CD4-positive, alpha-beta T cell treated with Interleukin-2 at 100 ng/mL for 4 hours (primary cell): ENCODE data around the gene LRRC25.
"Not testable (repeated sequence)": the region's sequence is repeated elsewhere in the genome, so short reads cannot be mapped to it uniquely, and the experiment has no call there.

Experiments
- DNase-seq: peaks from one replicate; pipeline ENCODE4 v3.0.0-alpha.2; 2020; ENCODE audit warnings: low spot score

LRRC25 gene

DNA sequence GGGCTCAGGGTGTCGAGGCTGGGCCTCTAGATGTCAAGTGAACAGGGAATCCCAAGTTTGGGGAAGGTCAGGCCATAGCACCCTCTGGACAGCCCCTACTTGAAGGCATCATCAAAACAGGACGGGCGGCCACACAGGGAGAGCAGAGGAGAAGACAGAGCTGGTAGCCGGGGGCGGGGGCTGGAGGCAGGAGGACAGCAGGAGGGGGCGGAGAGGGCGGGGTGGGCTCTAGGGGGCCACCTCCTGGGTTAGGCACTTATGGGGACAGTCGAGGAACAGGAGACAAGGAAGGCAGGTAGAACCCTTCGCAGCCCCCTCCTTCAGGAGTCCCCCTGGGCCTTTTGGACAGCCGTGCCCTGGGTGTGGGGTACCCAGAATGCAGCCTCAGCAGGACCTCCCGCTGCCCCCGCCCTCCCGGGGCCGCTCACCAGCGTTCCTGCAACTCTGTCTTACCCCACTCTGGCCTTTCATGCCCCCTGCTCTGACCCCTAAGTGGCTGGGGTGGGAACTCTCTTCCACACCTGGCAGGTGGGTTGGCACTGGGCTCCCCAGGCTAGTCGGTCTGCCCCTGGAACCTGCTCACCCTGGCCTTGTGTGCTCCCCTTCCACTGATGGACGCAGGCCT lies 27.6 kb upstream of the LRRC25 start:
- DNase-seq, result no peak

DNA sequence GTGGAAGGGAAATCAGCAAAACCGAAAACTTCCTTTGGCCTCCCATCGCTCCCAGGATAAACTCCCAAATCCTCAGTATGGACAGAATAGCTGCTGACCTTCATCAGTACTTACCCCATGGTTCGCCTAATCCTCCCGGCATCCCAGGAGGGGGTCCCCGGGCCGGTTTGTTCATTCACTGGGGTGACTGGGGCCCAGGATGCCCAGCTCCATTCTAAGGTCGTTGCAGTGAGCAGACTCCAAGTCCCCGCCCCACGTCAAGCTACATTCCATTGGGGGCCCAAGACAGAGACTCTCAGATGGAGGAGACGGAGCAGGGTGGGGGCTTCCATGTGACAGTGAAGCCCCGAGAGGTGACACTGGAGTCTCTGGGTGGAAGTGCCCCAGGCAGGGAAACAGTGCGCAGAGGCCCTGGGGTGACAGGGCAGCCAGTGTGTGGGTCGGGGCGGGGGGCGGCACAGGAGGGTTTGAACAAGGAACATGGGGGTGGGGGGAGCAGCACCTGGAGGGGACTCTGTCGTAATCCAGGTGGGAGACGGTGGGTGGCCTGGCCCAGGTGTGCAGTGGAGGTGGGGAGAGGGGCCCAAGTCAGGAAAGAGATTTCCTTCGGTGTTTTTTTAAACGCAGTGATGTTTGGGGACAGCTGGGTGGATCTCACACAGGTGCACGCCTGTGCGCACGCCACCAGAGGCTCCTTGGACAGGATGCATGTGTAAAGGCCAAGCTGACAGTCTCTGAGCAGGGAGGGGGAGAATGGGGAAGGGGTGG lies 26.9 kb upstream of the LRRC25 start:
- DNase-seq, result no peak

DNA sequence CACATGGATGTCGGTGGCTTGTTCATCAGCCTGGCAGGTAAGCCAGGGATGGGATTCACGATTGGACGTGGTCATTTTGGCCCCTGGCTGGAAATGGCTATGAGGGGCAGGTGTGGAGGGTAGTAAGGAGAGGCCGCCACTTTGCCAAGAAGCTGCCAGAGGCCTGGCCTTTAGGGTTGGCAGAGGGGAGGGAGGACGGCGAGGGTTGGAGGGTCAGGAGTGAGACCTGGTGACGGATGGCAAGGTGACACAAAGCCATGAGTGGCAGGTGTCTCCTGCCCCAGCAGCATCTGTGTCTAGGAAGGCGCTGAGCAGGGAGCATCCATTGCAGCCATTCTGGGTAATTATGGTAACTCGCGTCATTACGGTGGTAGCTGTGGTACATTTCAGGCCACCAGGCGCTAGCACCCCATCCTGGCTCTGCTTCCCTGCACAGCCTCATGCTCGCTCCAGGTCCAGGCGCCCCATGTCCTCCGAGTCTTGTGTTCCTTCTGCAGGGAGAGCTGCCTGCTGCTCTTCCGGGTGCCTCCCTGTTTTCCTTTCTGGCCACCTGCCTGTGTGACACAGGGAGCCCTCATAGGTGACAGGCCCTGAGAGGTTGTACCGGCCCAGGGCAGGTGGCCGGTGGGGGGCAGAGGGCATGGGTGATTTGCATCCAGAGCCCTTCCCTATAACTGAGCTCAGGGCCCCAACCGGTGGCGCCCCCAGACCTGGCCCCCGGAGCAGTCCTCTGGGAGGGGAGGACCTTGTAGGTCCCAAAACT lies 26.0 kb upstream of the LRRC25 start:
- DNase-seq, result no peak

DNA sequence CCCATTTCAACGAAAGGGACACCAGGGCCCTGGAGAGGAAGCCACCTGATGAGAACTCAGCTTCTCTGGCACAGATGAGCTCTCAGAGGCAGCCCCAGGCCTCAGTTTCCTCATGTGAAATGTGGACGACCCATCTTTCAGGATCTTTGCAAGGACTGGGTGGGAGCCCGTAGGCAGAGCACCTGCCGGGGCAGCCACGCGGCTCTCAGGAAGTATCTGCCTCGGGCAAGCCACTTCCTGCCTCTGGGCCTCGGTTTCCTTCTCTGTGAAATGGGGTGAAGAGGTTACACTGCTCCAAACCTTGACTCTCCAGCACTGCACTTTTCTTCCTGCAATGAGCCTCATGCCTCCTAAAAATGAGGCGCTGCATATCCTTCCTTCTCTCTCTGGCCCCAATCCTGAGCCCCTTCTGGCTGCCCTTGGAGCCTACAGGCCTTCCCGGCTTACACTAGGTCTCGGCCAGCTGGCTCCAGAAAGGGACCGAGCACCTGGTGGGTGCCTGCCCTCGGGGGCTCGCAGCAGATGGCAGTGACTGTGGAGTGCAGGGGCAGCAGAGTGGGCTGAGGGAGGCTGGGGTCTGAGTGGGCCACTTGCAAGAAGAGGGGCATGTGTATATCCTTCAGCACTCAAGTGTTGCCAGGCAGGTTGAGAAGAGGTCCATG lies 25.2 kb upstream of the LRRC25 start:
- peak; percentile 53 for DNase-seq

DNA sequence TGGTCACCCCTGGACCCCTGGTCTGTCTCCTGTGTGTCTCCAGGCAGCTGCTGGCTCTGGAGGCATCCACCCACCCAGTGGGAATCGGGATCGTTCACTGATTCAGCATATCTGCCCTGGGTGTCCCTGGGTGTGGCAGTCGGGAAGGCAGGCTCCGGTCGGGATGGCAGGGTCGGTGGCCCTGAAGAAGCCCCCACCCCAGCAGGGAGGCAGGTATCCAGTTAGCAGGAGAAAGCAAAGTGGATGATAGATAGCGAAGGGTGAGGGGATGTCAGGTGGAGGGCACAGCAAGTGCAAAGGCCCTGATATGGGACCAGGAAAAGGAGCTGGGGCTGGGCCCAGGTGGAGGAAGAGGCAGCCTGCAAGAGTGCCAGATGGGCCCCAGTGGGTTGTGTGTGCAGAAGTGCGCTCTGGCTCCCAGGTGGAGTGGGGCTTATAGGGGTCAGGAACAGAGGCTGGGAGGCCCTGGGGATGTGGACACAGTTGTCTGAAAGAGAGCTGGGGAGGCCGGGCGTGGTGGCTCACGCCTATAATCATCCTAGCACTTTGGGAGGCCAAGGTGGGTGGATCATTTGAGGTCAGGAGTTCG lies 24.0 kb upstream of the LRRC25 start:
- no peak for DNase-seq

DNA sequence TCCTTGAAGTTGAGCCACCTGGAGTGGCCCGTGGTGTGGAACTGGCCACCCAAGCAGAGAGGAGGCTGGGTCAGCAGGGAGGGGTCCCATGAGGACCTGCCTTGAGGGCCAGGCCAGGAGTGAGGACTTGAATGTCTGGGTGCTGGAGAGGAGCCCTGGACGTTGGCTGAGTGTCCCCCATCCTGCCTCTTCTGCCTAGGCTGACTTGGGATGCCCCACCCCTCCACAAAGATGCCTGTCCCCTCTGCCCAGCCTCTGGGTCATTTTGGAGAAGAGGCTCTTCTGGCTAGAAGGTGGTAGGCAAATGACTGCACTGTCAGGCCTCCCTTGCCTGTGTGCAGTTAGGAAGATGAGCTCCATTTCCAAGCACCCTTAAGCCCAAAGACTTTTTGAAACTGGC lies 23.5 kb upstream of the LRRC25 start:
- DNase-seq, result no peak

DNA sequence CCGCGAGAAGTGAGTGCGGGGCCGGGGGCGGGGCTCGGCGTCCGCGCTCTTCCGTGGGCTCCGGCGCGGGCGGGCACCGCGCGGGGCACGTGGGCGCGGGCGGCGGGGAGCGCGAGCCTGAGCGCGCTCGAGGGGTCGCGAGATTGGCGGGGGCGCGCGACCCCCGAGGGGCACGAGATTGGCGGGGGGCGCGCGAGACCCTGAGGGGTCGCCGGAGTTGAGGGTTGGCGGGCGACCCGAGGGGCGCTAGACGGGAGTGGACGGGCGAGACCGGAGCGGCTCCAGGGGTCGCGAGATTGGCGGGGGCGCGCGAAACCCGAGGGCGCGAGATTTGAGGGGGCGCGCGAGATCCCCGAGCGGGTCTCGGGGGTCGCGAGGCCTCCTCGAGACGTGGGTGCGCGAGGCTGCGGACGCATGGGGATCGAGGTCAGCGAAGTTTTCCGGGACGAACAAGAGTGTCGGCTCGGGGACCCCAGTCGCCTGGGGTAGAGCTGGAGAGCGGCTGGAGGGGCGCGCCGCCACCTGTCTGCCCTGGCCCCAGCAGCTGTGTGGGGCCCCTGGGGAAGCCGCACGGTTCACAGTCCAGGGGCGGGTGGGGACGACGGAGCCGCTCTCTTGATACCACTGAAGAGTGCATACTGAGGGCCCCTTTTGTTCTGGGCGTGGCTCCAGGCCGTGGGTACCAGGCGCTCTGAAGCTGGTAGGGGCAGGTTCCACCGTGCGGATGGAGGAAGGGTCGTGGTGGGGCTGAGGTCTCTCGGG lies 22.5 kb upstream of the LRRC25 start:
- peak; percentile 53 for DNase-seq

DNA sequence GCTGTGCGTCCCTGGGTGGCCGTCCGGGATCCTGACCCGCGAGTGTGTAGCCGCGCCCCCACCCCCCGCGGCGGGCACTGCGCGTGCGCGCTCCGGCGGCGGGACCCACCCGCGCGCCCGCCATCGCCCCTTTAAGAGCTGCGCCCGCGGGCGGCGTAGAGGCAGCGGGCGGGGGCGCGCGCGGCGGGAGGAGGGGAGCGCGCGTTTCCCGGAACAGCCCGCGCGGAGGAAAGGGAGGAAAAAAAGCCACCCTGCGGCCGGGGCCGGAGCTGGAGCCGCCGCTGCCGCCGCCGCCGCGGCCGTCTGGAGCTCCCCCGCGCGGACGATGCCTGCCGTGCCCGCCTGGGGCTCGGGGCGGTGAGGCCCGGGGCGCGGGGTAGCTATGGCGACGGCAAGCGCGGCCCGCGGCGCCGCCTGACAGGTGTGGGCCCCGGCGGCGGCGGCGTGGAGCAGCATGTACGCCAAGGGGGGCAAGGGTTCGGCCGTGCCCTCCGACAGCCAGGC lies 21.8 kb upstream of the LRRC25 start, which contains the start of gene SSBP4:
Gene SSBP4, plus strand, starts transcription at position 204 of the 504 bp plus-strand sequence. Its CDS starts 251 bp downstream, at position 455.
- DNase-seq, result peak; percentile 73

DNA sequence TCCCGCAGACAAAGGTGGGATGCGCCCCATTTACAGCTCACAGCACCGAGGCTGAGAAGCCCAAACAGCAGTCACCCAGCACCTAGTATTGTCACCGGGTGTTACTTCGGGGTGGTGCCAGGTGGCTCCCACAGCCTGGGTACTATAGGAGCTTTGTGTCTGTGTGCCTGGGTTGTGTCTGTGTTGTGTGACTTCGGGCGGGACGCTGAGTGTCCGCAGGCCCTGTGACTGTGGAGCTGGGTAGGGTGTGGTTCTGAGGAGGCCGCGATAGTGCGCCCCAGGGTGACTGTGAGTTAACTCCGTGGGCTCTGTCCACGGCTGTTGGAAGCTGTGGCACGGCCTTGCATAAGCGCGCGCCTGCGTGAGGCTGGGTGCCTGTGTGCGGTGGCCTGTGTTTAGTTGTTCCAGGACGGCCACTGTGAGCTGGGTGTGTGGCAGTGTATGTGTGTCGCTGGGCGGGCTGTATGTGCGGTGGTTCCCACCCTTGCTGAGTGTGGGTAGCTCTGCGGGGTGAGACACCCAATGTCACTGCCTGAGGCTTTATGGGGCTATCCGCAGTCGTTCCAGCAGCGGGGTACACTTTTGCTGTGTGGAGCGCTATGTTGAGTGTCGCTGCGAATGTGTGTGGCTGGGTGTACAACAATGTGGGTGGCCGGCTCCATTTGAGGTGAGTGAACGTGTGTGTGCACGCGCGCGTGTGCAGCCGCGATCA lies 21.2 kb upstream of the LRRC25 start:
- peak; percentile 55 for DNase-seq

DNA sequence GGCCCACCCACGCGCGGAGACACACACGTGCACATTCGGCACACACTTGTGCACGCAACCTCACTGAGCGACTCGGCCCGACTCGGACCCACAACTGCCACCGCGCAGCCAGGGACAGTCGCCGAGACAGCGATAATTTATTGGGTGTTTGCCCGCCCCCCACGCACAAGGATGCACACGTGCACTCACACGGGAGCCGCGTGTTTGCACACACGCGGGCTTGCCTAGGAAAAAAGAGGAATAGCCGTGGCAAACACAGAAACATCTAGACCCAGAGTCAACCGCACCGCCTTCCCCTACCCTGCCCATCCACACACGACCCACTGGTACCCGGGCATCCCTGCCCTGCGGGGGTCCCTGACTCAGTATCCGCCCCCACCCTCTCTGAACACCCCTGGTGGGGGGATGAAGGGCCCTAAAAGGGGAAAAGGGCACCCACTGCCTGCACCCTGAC lies 20.6 kb upstream of the LRRC25 start:
- no peak for DNase-seq

DNA sequence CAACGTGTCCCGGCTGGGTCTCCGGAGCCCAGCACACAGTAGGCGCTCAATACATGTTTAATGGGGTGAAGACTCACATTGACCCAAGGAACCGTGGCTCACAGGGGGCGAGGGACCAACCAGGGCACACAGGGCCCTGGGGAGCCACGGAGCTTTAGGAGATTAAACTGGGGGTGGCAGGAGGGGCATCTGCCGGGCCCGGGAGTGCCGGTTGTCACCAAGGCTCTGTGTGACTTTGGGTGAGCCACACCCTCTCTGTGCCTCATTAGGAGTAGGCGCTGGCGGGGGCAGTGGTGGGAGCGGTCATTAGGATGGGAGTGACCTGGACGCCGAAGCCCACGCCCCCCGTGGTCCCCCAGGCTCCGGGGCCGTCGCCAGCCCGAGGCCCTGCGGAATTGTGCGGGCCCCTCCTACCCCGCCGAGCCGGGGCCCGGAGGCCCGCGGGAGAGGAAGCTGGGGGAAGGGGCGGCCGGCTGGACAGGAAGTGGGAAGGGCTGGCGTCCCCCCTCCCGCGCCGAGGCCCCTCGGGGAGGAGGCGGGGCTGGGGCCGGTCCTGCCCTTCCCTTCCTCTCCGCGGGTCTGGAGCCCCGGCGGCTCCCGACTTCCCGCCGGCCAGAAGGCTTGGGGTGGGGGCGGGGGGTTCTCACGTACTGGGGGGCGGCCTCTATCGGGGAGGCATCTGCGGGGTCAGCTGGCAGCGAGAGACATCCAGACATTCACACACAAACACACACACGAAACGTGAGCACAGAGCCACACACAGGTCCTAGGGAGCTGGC lies 20.0 kb upstream of the LRRC25 start:
- DNase-seq, result peak; percentile 42

DNA sequence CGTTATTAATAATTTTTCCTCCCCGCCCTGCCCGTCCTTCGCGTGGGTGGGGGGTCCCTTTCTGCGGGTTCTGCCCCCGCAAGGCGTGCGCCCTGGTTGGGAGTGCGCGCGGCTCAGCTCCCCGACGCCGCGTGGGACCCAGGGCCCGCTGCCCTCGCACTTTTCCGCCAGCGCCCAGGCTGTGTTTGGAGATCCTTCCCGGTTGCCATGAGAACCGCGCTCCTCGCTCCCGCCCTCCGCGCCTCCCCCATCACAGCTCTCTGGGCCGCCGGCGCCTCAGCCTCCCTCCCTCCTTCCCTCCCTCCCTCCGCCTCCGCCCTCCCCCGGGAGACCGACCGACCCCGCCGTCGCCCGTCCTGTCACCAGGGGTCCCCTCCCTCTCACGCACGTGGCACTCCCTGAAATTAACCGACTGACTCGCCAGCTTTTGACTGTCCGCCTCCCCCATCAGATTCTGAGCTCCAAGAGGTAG lies 19.4 kb upstream of the LRRC25 start:
- peak; percentile 83 for DNase-seq

DNA sequence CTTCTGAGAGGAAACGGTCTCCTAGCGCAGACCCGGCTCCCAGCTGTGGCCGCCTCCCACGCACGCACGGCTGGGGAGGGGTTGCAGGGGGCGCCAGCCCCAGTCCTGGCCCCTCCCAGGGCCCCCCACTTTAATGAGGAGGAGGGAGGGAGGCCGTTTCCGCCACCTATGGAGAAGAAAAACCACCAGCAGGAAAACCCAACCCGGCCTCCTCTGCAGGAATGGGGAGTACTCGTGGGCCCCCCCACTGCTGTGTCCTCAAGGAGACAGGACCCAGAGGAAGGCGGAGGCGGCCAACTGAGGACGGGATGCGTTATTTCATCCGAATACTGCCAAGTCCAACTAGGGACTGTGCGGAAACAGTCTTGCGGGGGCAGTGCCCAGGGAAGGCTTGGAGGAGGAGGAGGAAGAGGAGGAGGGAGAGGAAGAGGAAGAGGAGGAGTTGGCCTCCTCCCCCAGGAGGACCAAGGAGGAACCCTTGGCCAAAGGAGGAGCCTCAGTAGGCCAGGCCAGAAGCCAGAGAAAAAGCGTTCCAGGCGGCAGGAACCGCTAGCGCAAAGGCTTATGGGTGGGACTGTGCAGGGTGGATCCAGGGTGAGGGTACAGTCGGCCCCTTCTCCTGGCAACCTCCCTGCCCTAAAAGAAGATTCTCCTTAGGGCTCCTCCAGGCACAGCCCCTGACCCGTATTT lies 17.9 kb upstream of the LRRC25 start:
- DNase-seq, result no peak

DNA sequence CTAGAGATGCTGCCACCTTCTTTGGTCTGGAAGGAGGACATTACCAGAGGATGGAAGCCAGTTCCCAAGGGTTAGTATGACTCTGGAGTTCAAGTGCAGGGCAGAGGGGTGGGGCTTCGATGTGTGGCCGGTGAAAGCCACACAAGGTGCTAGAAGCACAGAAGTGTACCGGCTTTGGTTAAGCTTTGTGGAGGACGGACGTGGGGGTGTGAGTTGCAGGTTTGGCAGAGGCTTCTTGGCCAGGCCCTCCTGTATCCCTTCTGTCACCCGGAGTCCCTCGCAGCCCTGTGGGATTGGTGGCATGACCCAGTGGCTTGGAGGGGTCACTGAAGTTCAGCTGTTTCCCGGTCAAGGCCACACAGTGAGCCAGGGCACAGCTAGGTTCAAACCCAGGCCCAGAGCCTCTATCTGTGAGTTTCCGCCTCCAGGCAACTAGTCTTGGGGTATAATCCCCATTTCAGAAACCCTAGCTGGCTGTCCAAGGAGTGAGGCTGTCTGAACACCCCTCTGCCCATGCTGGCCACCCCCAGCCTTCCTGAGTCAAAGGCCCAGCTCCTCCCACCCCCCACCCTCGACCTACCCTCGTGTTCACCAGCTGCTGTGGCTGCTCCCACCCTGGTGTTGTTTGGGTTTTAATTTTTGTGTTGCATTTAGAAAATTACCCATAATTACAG lies 17.2 kb upstream of the LRRC25 start:
- no peak for DNase-seq

DNA sequence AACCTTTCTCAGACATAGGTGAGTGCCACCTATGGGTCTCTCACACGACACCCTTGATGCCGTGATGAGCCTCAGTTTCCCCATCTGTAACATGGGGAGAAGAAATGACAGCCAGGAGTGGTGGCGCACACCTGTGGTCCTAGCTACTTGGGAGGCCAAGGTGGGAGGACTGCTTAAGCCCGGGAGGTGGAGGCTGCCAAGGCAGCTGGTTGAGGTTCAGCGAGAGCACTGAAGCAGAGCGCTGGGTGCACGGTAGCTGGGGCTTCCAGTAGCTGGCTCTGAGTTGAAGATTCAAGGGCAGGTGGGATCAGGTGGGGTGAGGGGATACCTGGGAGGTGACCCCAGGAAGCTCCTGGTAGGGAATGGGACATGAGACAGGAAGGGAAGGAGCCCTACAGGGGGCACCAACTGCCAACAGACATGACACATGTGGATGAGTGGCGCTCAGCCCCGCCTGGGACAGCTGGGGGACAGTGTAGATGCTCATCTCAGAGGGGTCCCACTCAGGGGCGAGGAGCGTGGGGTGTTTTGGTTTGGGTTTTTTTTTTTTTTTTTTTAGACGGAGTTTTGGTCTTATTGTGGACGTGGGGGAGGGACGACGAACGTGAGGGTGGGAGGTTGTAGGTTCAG lies 15.3 kb upstream of the LRRC25 start:
- DNase-seq, result no peak

DNA sequence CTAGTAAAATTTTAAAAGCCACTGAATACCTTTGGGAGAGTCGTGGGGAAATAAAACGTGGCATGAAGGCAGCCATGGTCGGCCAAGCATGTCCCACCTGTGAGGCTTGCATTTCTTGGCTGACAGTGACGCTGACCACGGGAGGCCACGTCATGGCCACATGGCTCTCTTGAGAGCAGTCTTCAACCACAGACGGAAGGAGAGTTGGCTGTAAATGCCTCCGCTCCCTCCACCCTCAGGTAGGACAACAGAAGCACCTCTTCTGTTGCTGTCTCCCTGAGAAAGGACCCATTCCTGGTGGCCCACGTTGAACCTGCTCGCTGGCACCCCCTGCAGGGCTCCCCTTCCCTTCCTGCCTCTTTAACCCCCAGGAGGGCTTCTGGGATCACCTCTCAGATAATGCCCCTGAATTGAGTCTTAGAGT lies 10.6 kb upstream of the LRRC25 start:
- no peak for DNase-seq

DNA sequence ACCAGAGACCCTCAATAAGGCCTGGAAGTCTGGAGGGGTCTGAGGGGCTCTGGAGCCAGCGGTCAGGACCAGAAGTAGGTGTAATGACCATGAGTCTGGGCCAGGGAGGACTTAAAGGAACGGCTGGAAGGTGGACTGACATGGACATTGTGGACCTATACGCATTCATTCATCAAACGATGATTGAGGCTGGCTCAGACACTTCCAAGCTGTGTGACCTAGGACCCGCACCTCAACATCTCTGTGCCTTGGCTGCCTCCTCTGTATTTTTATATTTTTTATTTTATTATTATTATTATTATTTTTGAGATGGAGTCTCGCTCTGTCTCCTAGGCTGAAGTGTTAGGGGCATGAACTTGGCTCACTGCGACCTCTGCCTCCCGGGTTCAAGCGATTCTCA lies 9.3 kb upstream of the LRRC25 start:
- no peak for DNase-seq

DNA sequence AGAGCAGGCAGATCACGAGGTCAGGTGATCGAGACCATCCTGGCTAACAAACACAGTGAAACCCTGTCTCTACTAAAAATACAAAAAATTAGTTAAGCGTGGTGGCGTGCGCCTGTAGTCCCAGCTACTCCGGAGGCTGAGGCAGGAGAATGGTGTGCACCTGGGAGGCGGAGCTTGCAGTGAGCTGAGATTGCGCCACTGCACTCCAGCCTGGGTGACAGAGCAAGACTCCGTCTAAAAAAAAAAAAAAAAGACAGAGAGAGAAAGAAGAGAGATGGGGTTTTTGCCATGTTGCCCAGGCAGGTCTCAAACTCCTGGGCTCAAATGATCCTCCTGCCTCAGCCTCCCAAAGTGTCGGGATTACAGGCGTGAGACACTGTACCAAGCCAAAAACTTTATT lies 8.3 kb upstream of the LRRC25 start:
- DNase-seq, result not testable (repeated sequence)
